K562 (cell line): ENCODE results near the gene PIGK. TPM values are rescaled to one million over a fixed set of nuclear protein-coding genes. Genes with fewer than 3 reads are reported as not detected.

ENCODE experiments used
- BACH1 ChIP-seq: fragments of 200-800 bp; sonication (Bioruptor generic); IDR thresholded peaks from 2 replicates; pipeline ENCODE4 v1.6.1; 2016; ENCODE audit warnings: missing genetic modification characterization, missing compliant biosample characterization
- CTCF ChIP-seq, 3 experiments: IDR thresholded peaks in 2 of 3; conservative IDR thresholded peaks in 1 of 3; 2 replicates each; pipeline ENCODE4 v1.5.1; 2011 to 2012; ENCODE audit warnings: low read length in 3 of 3, mild to moderate bottlenecking in 3 of 3, control low read depth in 2 of 3, improper control_type of control experiment in 1 of 3, inconsistent platforms in 1 of 3, low read depth in 1 of 3, mixed read lengths in 1 of 3, moderate library complexity in 1 of 3; ENCODE audit not compliant: insufficient read depth in 2 of 3
- CUX1 ChIP-seq: fragments of 200-800 bp; sonication (Bioruptor generic); IDR thresholded peaks from 2 replicates; pipeline ENCODE4 v1.6.1; 2016; ENCODE audit warnings: missing genetic modification characterization, missing compliant biosample characterization
- ELK3 ChIP-seq: fragments of 450-650 bp; formaldehyde crosslinking; IDR thresholded peaks from 2 replicates; pipeline ENCODE4 v1.4.0; 2020; ENCODE audit warnings: mild to moderate bottlenecking
- HDAC2 ChIP-seq: fragments of 450-650 bp; IDR thresholded peaks from 2 replicates; pipeline ENCODE4 v1.6.1; 2016; ENCODE audit warnings: mild to moderate bottlenecking
- ID3 ChIP-seq, 2 experiments: fragments of 250-450 bp in 1 of 2; fragments of 450-650 bp in 1 of 2; sonication (Bioruptor Pico) in 1 of 2; IDR thresholded peaks; 2 replicates each; pipeline versions ENCODE4 v1.6.1 to v1.8.0; 2016 to 2021; ENCODE audit warnings: mild to moderate bottlenecking in 2 of 2, moderate library complexity in 2 of 2, missing compliant biosample characterization in 1 of 2, missing genetic modification characterization in 1 of 2
- NBN ChIP-seq: fragments of 450-650 bp; IDR thresholded peaks from 2 replicates; pipeline ENCODE4 v1.6.1; 2016; ENCODE audit warnings: low read depth, mild to moderate bottlenecking
- NCOA6 ChIP-seq: fragments of 450-650 bp; IDR thresholded peaks from 2 replicates; pipeline ENCODE4 v1.6.1; 2017; ENCODE audit warnings: mild to moderate bottlenecking
- PRDM10 ChIP-seq: fragments of 450-650 bp; IDR thresholded peaks from 2 replicates; pipeline ENCODE4 v1.6.1; 2018; ENCODE audit not compliant: partially characterized antibody
- SETDB1 ChIP-seq: IDR thresholded peaks from one replicate; pipeline ENCODE4 v1.6.1; 2012; ENCODE audit warnings: low read length, control low read depth, inconsistent platforms
- STAG1 ChIP-seq: sonication (generic); formaldehyde crosslinking; IDR thresholded peaks from 2 replicates; pipeline ENCODE4 v1.5.0; 2020; ENCODE audit warnings: missing genetic modification reagents, borderline replicate concordance
- ZNF232 ChIP-seq: sonication (generic); formaldehyde crosslinking; IDR thresholded peaks from 2 replicates; pipeline ENCODE4 v1.8.0; 2022; ENCODE audit warnings: mild to moderate bottlenecking, missing genetic modification reagents
- polyA plus RNA-seq, 8 experiments: library from polyadenylated mRNA; depleted of rRNA in 4 of 8; stranded (reverse) in 5 of 8; unstranded in 3 of 8; fragments of >200 nt; fragmentation: Nextera tagmentation in 2 of 8; fragmentation: Illumina TruSeq in 1 of 8; extraction: Ambion mirVana in 2 of 8; extraction: Trizol in 1 of 8; gene quantifications; 2 replicates each; pipeline versions ENCODE4 v1.2.1 to v1.2.3, GENCODE V29; 2011 to 2014; ENCODE audit warnings: inconsistent platforms in 1 of 8, missing spikeins in 1 of 8
- total RNA-seq, 7 experiments: library from RNA; depleted of rRNA in 6 of 7; stranded (reverse); fragments of >200 nt in 6 of 7; fragmentation: Illumina TruSeq in 2 of 7; extraction: Trizol in 2 of 7; gene quantifications; 2 replicates each; pipeline versions ENCODE4 v1.2.1 to v1.2.3, GENCODE V29; 2011 to 2021; ENCODE audit warnings: low replicate concordance in 1 of 7
- TF ChIP-seq, protein P1 (sequence below): fragments of 250-450 bp; sonication (Bioruptor Pico); IDR thresholded peaks from 2 replicates; pipeline ENCODE4 v1.8.0; 2022; ENCODE audit warnings: moderate library complexity, mild to moderate bottlenecking, inconsistent platforms

The PIGK gene
- total and polyA plus RNA-seq, 9 of the 15 experiments (the other 6 are each of a cell fraction or from before 2014, with no cell fraction given), result 15.7 to 59.5 (median 29.9) TPM

- no peak for TF ChIP-seq CUX1 (CRISPR knock-in tag)
- no peak for TF ChIP-seq STAG1 (CRISPR knock-in tag)
- TF ChIP-seq, protein P1, sequence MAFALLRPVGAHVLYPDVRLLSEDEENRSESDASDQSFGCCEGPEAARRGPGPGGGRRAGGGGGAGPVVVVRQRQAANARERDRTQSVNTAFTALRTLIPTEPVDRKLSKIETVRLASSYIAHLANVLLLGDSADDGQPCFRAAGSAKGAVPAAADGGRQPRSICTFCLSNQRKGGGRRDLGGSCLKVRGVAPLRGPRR (CRISPR knock-in tag), result no peak
- no peak for TF ChIP-seq HDAC2
- no peak for TF ChIP-seq BACH1 (tag)
- TF ChIP-seq ELK3 (CRISPR knock-in tag), result no peak
- peak; percentile 8 for TF ChIP-seq PRDM10
- TF ChIP-seq NCOA6, result no peak
- TF ChIP-seq ZNF232 (CRISPR knock-in tag), result no peak
- TF ChIP-seq NBN, result 0 out of 2 replicates have a peak, but pooled peaks have one; percentile 17
- TF ChIP-seq ID3 (CRISPR knock-in tag; IDR thresholded peaks at IDR 0.05), result no peak
- TF ChIP-seq ID3 (tag; IDR thresholded peaks at IDR 0.05), result 0 out of 2 replicates have a peak, but pooled peaks have one; percentile 26
- TF ChIP-seq CTCF (IDR thresholded peaks at IDR 0.05 in 2 of 3, conservative IDR thresholded peaks at IDR 0.05 in 1 of 3; ENCODE audit: insufficient read depth in 2 of 3, low read depth in 1 of 3, low read length in 3 of 3), result peak in 1 of 3 experiments; percentile 3; a peak in 1 of 6 replicates
- TF ChIP-seq SETDB1, result no peak
Measured at GRCh38 chr1:77219166-77219887, at the start of gene PIGK (continued).
